ENCODE results near the gene AFF3.

- TF ChIP-seq CTCF (IDR thresholded peaks at IDR 0.05) (no peak), POLR2AphosphoS5 (IDR thresholded peaks at IDR 0.05) (no peak), EP300 (IDR thresholded peaks at IDR 0.05) (no peak)
Observed at GRCh38 chr2:100042562-100042961, 99.8 kb downstream of the AFF3 start.

Measured in stomach (tissue), 4 donors.